Activated naive CD8-positive, alpha-beta T cell treated with anti-CD3 and anti-CD28 coated beads for 36 hours (primary cell): ENCODE measurements around the gene CPXM2. TPM values are rescaled to one million over a fixed set of nuclear protein-coding genes. Genes with fewer than 3 reads are reported as not detected.

Experiments
- DNase-seq: peaks from one replicate; pipeline ENCODE4 v3.0.0; 2021
- H3K27ac Mint-ChIP-seq: one replicate; pipeline ENCODE4 v1.8.0; 2022; ENCODE audit warnings: mild to moderate bottlenecking, moderate library complexity, mixed read lengths
- H3K27me3 Mint-ChIP-seq: one replicate; pipeline ENCODE4 v1.8.0; 2022; ENCODE audit warnings: mild to moderate bottlenecking, mixed read lengths
- H3K36me3 Mint-ChIP-seq: one replicate; pipeline ENCODE4 v1.8.0; 2021; ENCODE audit warnings: mild to moderate bottlenecking, mixed read lengths
- H3K4me1 Mint-ChIP-seq: one replicate; pipeline ENCODE4 v1.8.0; 2021; ENCODE audit warnings: mixed read lengths
- H3K4me3 Mint-ChIP-seq: one replicate; pipeline ENCODE4 v1.8.0; 2022; ENCODE audit warnings: mild to moderate bottlenecking, moderate library complexity, mixed read lengths
- H3K9me3 Mint-ChIP-seq: one replicate; pipeline ENCODE4 v1.8.0; 2022; ENCODE audit warnings: mixed read lengths
- total RNA-seq, 2 experiments: library from RNA; stranded (reverse); gene quantifications; one replicate each; pipeline ENCODE4 v1.2.3, GENCODE V29; 2021

The CPXM2 gene
- total RNA-seq, 2 experiments from 2014 or later, result not detected

DNA sequence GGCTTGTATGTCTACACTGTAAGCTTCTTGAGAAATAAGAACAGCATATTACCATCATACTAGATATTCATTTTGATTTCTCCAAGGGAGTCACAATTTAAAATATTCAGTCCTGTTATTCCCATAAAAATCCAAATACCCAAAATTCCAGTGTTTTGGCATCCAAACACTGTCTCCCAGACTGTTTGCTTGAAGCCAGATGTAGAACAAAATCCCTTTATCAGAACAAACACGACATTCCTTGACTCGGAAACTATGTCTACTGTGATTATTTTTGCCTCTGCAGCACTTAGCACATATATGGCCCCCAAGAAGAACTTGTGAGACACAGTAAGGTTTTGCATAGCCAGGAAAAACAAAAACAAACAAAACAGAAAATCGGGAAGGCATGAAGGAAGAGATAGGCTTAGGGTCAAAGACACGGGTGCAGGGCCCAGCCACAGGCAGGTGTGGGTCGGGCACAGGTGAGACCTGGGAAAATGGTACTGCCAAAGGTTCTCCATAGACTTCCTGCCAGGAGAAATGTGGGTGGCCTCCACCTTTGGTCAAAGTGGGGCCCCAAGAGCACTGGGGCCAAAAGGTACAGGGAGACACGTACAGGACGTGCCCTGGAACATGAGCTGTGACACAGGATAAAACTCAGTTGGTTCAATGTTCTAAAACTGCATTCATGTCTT, 36.5 kb downstream of the CPXM2 start:
- peaks cover 10% of the 10 kb centered on the region for H3K27me3 Mint-ChIP-seq
- no peak for DNase-seq
- H3K27ac Mint-ChIP-seq, result no peak overlapping the region
- no peaks in the 10 kb centered on the region for H3K4me1 Mint-ChIP-seq
- H3K9me3 Mint-ChIP-seq, result no peaks in the 10 kb centered on the region
- H3K36me3 Mint-ChIP-seq, result no peaks in the 10 kb centered on the region
- H3K4me3 Mint-ChIP-seq, result no peak overlapping the region

- DNase-seq, result no peak
- Mint-ChIP-seq H3K36me3 (no peaks in the 10 kb centered on the region), H3K4me3 (no peak overlapping the region), H3K27ac (no peak overlapping the region), H3K4me1 (no peaks in the 10 kb centered on the region), H3K9me3 (no peaks in the 10 kb centered on the region), H3K27me3 (peaks cover 10% of the 10 kb centered on the region)
Measured at GRCh38 chr10:123854498-123854897, 37.1 kb downstream of the CPXM2 start.

DNA sequence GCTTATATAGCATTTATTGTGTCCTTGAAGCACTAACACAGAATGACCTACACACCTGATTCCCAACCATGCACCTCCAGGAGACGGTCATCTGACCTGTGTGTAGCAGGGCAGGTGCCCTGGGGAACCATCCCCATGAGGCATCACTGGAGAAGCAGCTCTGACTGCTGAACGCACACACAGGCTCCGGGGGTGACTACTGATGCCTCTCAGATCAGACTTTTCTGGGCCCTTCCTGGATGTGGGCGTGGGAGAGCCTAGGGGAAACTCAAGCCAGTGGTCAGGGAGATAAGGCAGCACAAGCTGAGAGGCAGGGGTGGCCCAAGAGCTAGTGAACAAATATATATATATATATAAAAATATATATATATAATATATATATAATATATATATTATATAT, 37.6 kb downstream of the CPXM2 start:
- Mint-ChIP-seq H3K27me3 (peaks cover 10% of the 10 kb centered on the region), H3K36me3 (no peaks in the 10 kb centered on the region), H3K4me1 (no peaks in the 10 kb centered on the region), H3K4me3 (no peak overlapping the region), H3K27ac (no peak overlapping the region), H3K9me3 (no peaks in the 10 kb centered on the region)
- DNase-seq, result no peak

DNA sequence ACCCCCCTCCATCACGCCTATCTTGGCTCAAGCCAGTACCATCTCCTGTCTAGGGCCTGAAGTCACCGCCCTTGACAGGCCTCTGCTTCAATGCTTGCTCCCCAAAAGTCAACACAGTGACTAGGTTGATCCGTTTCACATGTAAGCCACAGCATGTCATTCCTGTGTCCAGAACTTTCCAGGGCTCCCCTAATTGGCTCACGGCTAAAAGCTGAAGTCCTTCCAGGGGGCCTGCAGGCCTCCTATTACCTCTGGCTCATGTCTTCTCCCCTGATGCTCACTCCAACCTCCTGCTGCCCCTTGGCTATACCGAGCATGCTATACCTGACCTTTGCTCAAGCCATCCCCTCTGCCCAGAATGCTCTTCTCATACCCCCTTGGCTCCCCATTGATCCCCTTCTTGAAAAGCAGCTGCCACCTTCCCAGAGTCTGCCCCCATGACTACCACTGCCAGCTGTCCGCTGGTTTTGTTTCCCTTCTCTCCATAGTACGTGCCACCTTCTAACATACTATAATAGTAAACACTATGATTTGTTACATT, 39.1 kb downstream of the CPXM2 start:
- H3K4me1 Mint-ChIP-seq, result no peaks in the 10 kb centered on the region
- H3K27ac Mint-ChIP-seq, result no peak overlapping the region
- H3K4me3 Mint-ChIP-seq, result no peak overlapping the region
- H3K36me3 Mint-ChIP-seq, result no peaks in the 10 kb centered on the region
- H3K27me3 Mint-ChIP-seq, result peaks cover 10% of the 10 kb centered on the region
- H3K9me3 Mint-ChIP-seq, result no peaks in the 10 kb centered on the region
- no peak for DNase-seq

GRCh38 chr10:123848564-123849457, 42.8 kb downstream of the CPXM2 start:
- Mint-ChIP-seq H3K4me1 (no peaks in the 10 kb centered on the region), H3K9me3 (no peaks in the 10 kb centered on the region), H3K27me3 (peaks cover 10% of the 10 kb centered on the region), H3K36me3 (no peaks in the 10 kb centered on the region), H3K27ac (no peak overlapping the region), H3K4me3 (no peak overlapping the region)
- no peak for DNase-seq

- Mint-ChIP-seq H3K27me3 (peaks cover 9% of the 10 kb centered on the region), H3K36me3 (no peaks in the 10 kb centered on the region), H3K27ac (no peak overlapping the region), H3K4me1 (no peaks in the 10 kb centered on the region), H3K9me3 (no peaks in the 10 kb centered on the region), H3K4me3 (no peak overlapping the region)
- no peak for DNase-seq
Measured at GRCh38 chr10:123847686-123848432, 43.7 kb downstream of the CPXM2 start.

GRCh38 chr10:123843835-123844234, 47.8 kb downstream of the CPXM2 start:
- Mint-ChIP-seq H3K27ac (no peak overlapping the region), H3K36me3 (no peaks in the 10 kb centered on the region), H3K4me3 (no peak overlapping the region), H3K4me1 (no peaks in the 10 kb centered on the region), H3K9me3 (no peaks in the 10 kb centered on the region), H3K27me3 (peaks cover 7% of the 10 kb centered on the region)
- no peak for DNase-seq

- Mint-ChIP-seq H3K9me3 (peaks cover under 1% of the 10 kb centered on the region), H3K4me1 (no peaks in the 10 kb centered on the region), H3K4me3 (no peak overlapping the region), H3K27me3 (peaks cover 7% of the 10 kb centered on the region), H3K36me3 (no peaks in the 10 kb centered on the region), H3K27ac (no peak overlapping the region)
- no peak for DNase-seq
Measured at GRCh38 chr10:123842692-123843385, 48.8 kb downstream of the CPXM2 start.

DNA sequence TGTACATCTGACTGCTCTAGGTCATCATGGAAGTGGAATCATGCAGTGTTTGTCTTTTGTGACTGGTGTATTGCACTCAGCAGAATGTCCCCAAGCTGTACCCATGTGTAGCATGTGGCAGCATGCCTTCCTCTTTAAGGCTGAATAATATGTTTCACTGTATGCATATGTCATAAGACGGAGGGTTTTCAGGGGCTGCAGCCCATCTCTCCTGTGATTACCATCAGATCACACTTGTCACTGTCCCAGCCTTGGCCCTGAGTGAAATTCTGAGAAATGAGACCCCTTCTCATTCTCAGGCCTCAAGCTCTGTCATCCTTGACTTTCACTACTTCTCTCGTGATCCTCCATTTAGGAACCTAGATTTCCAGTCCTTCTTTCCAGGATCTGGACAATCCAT, 50.0 kb downstream of the CPXM2 start:
- Mint-ChIP-seq H3K4me3 (no peak overlapping the region), H3K27me3 (peaks cover 5% of the 10 kb centered on the region), H3K27ac (no peak overlapping the region), H3K36me3 (no peaks in the 10 kb centered on the region), H3K9me3 (peaks cover 2% of the 10 kb centered on the region), H3K4me1 (no peaks in the 10 kb centered on the region)
- DNase-seq, result no peak

DNA sequence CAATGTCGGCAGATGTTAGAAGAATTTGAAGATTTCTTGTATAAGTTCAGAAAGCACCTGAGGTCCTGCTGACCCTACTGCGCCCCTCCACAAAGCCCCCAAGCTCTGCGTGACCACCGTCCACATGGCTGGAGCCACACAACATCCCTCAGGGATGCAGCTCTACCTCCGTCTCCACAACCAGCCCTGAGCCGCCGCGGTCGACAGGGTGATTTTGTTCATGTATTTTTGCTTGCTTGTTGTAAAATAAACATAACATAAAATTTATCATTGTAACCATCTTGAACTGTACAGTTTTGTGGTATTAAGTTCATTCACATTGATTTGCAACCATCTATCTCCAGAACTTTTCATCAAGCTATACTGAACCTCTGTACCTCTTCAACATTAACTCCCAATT, 50.5 kb downstream of the CPXM2 start:
- no peak for DNase-seq
- no peaks in the 10 kb centered on the region for H3K36me3 Mint-ChIP-seq
- no peak overlapping the region for H3K27ac Mint-ChIP-seq
- H3K4me3 Mint-ChIP-seq, result no peak overlapping the region
- H3K27me3 Mint-ChIP-seq, result peaks cover 5% of the 10 kb centered on the region
- peaks cover 2% of the 10 kb centered on the region for H3K9me3 Mint-ChIP-seq
- H3K4me1 Mint-ChIP-seq, result no peaks in the 10 kb centered on the region

DNA sequence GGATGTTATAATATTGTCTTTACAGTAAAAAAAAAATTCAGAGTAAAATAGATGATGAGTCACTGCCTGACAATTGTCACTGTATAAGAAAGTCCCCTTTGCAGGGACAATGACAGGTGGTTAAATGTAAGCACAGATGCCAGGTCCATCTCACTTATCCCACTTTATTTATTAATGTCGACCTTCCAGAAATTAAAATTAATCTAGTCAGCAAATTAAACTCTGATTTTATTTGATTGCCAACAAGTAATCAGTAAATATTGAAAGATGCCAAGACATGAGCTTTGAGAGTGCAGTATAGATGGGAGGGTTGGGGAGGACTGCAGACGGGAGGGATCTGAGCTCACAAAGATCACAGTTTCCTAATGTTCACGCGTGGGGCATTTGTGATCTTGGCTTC, 50.9 kb downstream of the CPXM2 start:
- Mint-ChIP-seq H3K36me3 (no peaks in the 10 kb centered on the region), H3K4me3 (no peak overlapping the region), H3K27ac (no peak overlapping the region), H3K27me3 (peaks cover 5% of the 10 kb centered on the region), H3K9me3 (peaks cover 2% of the 10 kb centered on the region), H3K4me1 (no peaks in the 10 kb centered on the region)
- DNase-seq, result no peak

DNA sequence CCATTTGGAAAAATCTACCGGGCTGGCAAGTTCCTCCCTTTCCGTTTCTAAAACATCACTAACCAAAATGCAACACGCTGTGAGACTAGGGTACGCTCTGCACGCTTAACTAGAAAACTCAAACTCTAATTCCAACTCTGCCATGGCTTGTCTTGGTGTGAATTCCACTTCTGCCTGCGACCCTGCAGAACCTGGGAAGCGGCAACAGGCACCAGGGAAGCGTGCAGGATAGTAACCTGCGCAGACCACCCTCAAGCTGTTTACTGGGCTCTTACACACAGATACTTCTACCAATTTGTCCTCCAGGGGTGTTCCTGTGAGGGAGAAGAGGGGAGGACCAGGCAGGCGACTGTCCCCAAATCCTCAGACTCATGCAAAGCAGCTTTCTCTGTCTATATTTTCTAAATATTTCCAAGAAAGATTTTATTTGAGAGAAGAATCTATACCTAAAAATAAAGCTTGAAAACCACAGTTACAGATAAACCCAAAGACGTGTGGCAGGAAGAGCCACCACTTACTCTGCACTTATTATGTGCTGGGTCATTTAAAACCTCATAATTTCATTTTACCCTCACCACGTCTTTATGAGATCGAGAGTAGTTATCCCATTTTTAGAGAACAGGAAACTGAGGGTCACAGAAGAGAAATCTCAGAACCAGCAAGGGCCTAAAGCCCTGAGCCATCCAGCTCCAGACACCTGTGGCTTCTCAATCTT, 52.9 kb downstream of the CPXM2 start:
- Mint-ChIP-seq H3K36me3 (no peaks in the 10 kb centered on the region), H3K9me3 (peaks cover 2% of the 10 kb centered on the region), H3K4me3 (no peak overlapping the region), H3K27ac (no peak overlapping the region), H3K27me3 (peaks cover 5% of the 10 kb centered on the region), H3K4me1 (no peaks in the 10 kb centered on the region)
- no peak for DNase-seq

- Mint-ChIP-seq H3K4me1 (no peaks in the 10 kb centered on the region), H3K27me3 (peaks cover 5% of the 10 kb centered on the region), H3K27ac (no peak overlapping the region), H3K9me3 (peaks cover 2% of the 10 kb centered on the region), H3K36me3 (no peaks in the 10 kb centered on the region), H3K4me3 (no peak overlapping the region)
- DNase-seq, result no peak
Measured at GRCh38 chr10:123837756-123838155, 53.9 kb downstream of the CPXM2 start.
